Suprapubic skin (tissue), 4 donors: ENCODE data around the gene C2CD4C. TPM values are rescaled to one million over a fixed set of nuclear protein-coding genes. Genes with fewer than 3 reads are reported as not detected.

Experiments
- DNase-seq, 2 donors: peaks; one replicate each; pipeline ENCODE4 v3.0.0-alpha.2; 2019; ENCODE audit warnings: low spot score in 2 of 2
- H3K27ac ChIP-seq: fragments of 200-600 bp; sonication (generic); one replicate; pipeline ENCODE4 v1.5.1; 2019
- H3K27me3 ChIP-seq: fragments of 200-600 bp; sonication (generic); one replicate; pipeline ENCODE4 v1.5.1; 2019
- H3K36me3 ChIP-seq: fragments of 200-600 bp; sonication (generic); one replicate; pipeline ENCODE4 v1.5.1; 2019
- H3K4me1 ChIP-seq: fragments of 200-600 bp; sonication (generic); one replicate; pipeline ENCODE4 v1.5.1; 2019
- H3K4me3 ChIP-seq: fragments of 200-600 bp; sonication (generic); one replicate; pipeline ENCODE4 v1.5.1; 2019; ENCODE audit warnings: mild to moderate bottlenecking
- H3K9me3 ChIP-seq: fragments of 200-600 bp; sonication (generic); one replicate; pipeline ENCODE4 v1.5.1; 2019
- CTCF ChIP-seq, 2 donors: fragments of 200-600 bp in 1 of 2; fragments of 450-650 bp in 1 of 2; sonication (generic) in 1 of 2; IDR thresholded peaks; one replicate each; pipeline ENCODE4 v1.5.1; 2016 to 2019; ENCODE audit warnings: antibody characterized with exemption in 2 of 2, mild to moderate bottlenecking in 1 of 2, moderate library complexity in 1 of 2
- EP300 ChIP-seq: sonication (generic); formaldehyde crosslinking; IDR thresholded peaks from one replicate; pipeline ENCODE4 v1.6.1; 2017; ENCODE audit warnings: antibody characterized with exemption
- POLR2A ChIP-seq, 2 donors: fragments of 450-650 bp; IDR thresholded peaks; one replicate each; pipeline ENCODE4 v1.6.1; 2017; ENCODE audit warnings: antibody characterized with exemption in 2 of 2, mild to moderate bottlenecking in 2 of 2, moderate library complexity in 2 of 2
- POLR2AphosphoS5 ChIP-seq, 3 donors: sonication (generic); formaldehyde crosslinking; IDR thresholded peaks; one replicate each; pipeline ENCODE4 v1.6.1; 2017; ENCODE audit warnings: antibody characterized with exemption in 3 of 3
- WGBS: methylation state at CpG from one replicate; pipeline ENCODE4 v1.1.5; 2018; 5-methylcytosine and 5-hydroxymethylcytosine counted together
- total RNA-seq, 4 donors: library from RNA; depleted of rRNA; stranded (reverse); fragments of >200 nt; gene quantifications; one replicate each; pipeline ENCODE4 v1.1.0, GENCODE V29; 2016

The C2CD4C gene
- total RNA-seq, 4 donors from 2014 or later = 0.13 to 2.3 (median 0.52) TPM

- Histone ChIP-seq H3K27me3 (peaks cover 53% of the 10 kb centered on the region), H3K4me3 (no peak overlapping the region), H3K27ac (no peak overlapping the region), H3K9me3 (no peaks in the 10 kb centered on the region), H3K36me3 (no peaks in the 10 kb centered on the region), H3K4me1 (peaks cover 12% of the 10 kb centered on the region)
- TF ChIP-seq CTCF (IDR thresholded peaks at IDR 0.05) = no peak
- no peak for TF ChIP-seq EP300
- TF ChIP-seq POLR2AphosphoS5 (IDR thresholded peaks at IDR 0.05) = no peak
- no peak for TF ChIP-seq POLR2A (IDR thresholded peaks at IDR 0.05)
- 73% methylated on average over 18 of the region's 22 CpGs for WGBS
- peak in 1 of 2 donors; percentile 65 for DNase-seq
These were observed 40.9 kb downstream of the C2CD4C start for GRCh38 chr19:367963-368629.

- Histone ChIP-seq H3K27ac (no peak overlapping the region), H3K36me3 (no peaks in the 10 kb centered on the region), H3K27me3 (peaks cover 51% of the 10 kb centered on the region), H3K4me1 (peaks cover 11% of the 10 kb centered on the region), H3K9me3 (no peaks in the 10 kb centered on the region), H3K4me3 (no peak overlapping the region)
- no peak for TF ChIP-seq CTCF (IDR thresholded peaks at IDR 0.05)
- no peak for TF ChIP-seq POLR2A (IDR thresholded peaks at IDR 0.05)
- TF ChIP-seq POLR2AphosphoS5 (IDR thresholded peaks at IDR 0.05) = no peak
- no peak for TF ChIP-seq EP300
- no peak for DNase-seq
- WGBS = 87% methylated on average over 14 of the region's 14 CpGs
These were observed 41.4 kb downstream of the C2CD4C start for GRCh38 chr19:367561-367960.

GRCh38 chr19:366951-367350, 42.0 kb downstream of the C2CD4C start:
- H3K27ac ChIP-seq = no peak overlapping the region
- H3K36me3 ChIP-seq = no peaks in the 10 kb centered on the region
- no peaks in the 10 kb centered on the region for H3K9me3 ChIP-seq
- peaks cover 5% of the 10 kb centered on the region for H3K4me1 ChIP-seq
- TF ChIP-seq POLR2A (IDR thresholded peaks at IDR 0.05) (no peak), EP300 (no peak), POLR2AphosphoS5 (IDR thresholded peaks at IDR 0.05) (no peak), CTCF (IDR thresholded peaks at IDR 0.05) (no peak)
- no peak overlapping the region for H3K4me3 ChIP-seq
- WGBS = 81% methylated on average over 8 of the region's 8 CpGs
- peak in 1 of 2 donors; percentile 55 for DNase-seq
- peaks cover 46% of the 10 kb centered on the region for H3K27me3 ChIP-seq

GRCh38 chr19:366205-366783, 42.7 kb downstream of the C2CD4C start:
- H3K27me3 ChIP-seq = peaks cover 43% of the 10 kb centered on the region

More at GRCh38 chr19:366205-366783, 42.7 kb downstream of the C2CD4C start:
- H3K4me3 ChIP-seq = no peak overlapping the region
- H3K27ac ChIP-seq = no peak overlapping the region
- 86% methylated on average over 17 of the region's 17 CpGs for WGBS
- no peaks in the 10 kb centered on the region for H3K4me1 ChIP-seq
- peak in 1 of 2 donors; percentile 29 for DNase-seq
- no peaks in the 10 kb centered on the region for H3K9me3 ChIP-seq
- no peaks in the 10 kb centered on the region for H3K36me3 ChIP-seq
- TF ChIP-seq POLR2A (IDR thresholded peaks at IDR 0.05) = no peak
- no peak for TF ChIP-seq EP300
- no peak for TF ChIP-seq POLR2AphosphoS5 (IDR thresholded peaks at IDR 0.05)
- no peak for TF ChIP-seq CTCF (IDR thresholded peaks at IDR 0.05)
